ENCODE results near the gene C2orf49.
"Not testable (repeated sequence)": the region's sequence is repeated elsewhere in the genome, so short reads cannot be mapped to it uniquely, and the experiment has no call there.

C2orf49 gene

GRCh38 chr2:105324101-105324500, 13.2 kb upstream of the C2orf49 start:
- Histone ChIP-seq H3K27me3 (ENCODE audit: insufficient read depth, poor library complexity, severe bottlenecking) (no peaks in the 10 kb centered on the region), H3K27ac (replicated peaks) (peak overlapping the region; percentile 28), H3K4me3 (replicated peaks; ENCODE audit: insufficient read depth, low read length) (no peak overlapping the region)
- no peak for DNase-seq (ENCODE audit: low read depth in 1 of 2, low spot score in 1 of 2)
- TF ChIP-seq REST (IDR thresholded peaks at IDR 0.05; ENCODE audit: insufficient replicate concordance, low read depth), result peak; percentile 6
- TF ChIP-seq, protein P1, sequence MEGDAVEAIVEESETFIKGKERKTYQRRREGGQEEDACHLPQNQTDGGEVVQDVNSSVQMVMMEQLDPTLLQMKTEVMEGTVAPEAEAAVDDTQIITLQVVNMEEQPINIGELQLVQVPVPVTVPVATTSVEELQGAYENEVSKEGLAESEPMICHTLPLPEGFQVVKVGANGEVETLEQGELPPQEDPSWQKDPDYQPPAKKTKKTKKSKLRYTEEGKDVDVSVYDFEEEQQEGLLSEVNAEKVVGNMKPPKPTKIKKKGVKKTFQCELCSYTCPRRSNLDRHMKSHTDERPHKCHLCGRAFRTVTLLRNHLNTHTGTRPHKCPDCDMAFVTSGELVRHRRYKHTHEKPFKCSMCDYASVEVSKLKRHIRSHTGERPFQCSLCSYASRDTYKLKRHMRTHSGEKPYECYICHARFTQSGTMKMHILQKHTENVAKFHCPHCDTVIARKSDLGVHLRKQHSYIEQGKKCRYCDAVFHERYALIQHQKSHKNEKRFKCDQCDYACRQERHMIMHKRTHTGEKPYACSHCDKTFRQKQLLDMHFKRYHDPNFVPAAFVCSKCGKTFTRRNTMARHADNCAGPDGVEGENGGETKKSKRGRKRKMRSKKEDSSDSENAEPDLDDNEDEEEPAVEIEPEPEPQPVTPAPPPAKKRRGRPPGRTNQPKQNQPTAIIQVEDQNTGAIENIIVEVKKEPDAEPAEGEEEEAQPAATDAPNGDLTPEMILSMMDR (IDR thresholded peaks at IDR 0.05; ENCODE audit: insufficient read depth, low read length), result no peak
- TF ChIP-seq POLR2AphosphoS5 (IDR thresholded peaks at IDR 0.05; ENCODE audit: low read depth), result no peak
- peak; percentile 48 for TF ChIP-seq SPI1 (IDR thresholded peaks at IDR 0.05; ENCODE audit: borderline replicate concordance, low read depth)
- TF ChIP-seq GABPA (IDR thresholded peaks at IDR 0.05; ENCODE audit: low read depth), result no peak

- Histone ChIP-seq H3K27ac (replicated peaks) (peak overlapping the region; percentile 28), H3K4me3 (replicated peaks; ENCODE audit: insufficient read depth, low read length) (no peak overlapping the region), H3K27me3 (ENCODE audit: insufficient read depth, poor library complexity, severe bottlenecking) (no peaks in the 10 kb centered on the region)
- DNase-seq (ENCODE audit: low read depth in 1 of 2, low spot score in 1 of 2), result no peak
- no peak for TF ChIP-seq SPI1 (IDR thresholded peaks at IDR 0.05; ENCODE audit: borderline replicate concordance, low read depth)
- TF ChIP-seq, protein P1 (IDR thresholded peaks at IDR 0.05; ENCODE audit: insufficient read depth, low read length), result no peak
- TF ChIP-seq GABPA (IDR thresholded peaks at IDR 0.05; ENCODE audit: low read depth), result no peak
- no peak for TF ChIP-seq POLR2AphosphoS5 (IDR thresholded peaks at IDR 0.05; ENCODE audit: low read depth)
- no peak for TF ChIP-seq REST (IDR thresholded peaks at IDR 0.05; ENCODE audit: insufficient replicate concordance, low read depth)
Observed at GRCh38 chr2:105324732-105325131, 12.6 kb upstream of the C2orf49 start.

- TF ChIP-seq POLR2AphosphoS5 (IDR thresholded peaks at IDR 0.05; ENCODE audit: low read depth), result peak; percentile 33; the same call in 1 of the 2 replicates
- TF ChIP-seq, protein P1 (IDR thresholded peaks at IDR 0.05; ENCODE audit: insufficient read depth, low read length), result no peak
- no peaks in the 10 kb centered on the region for H3K27me3 ChIP-seq (ENCODE audit: insufficient read depth, poor library complexity, severe bottlenecking)
- H3K4me3 ChIP-seq (replicated peaks; ENCODE audit: insufficient read depth, low read length), result no peak overlapping the region
- peak overlapping the region; percentile 28 for H3K27ac ChIP-seq (replicated peaks)
- peak in 1 of 2 experiments; percentile 51 for DNase-seq (ENCODE audit: low read depth in 1 of 2, low spot score in 1 of 2)
Observed at GRCh38 chr2:105325389-105325963, 11.9 kb upstream of the C2orf49 start.

GRCh38 chr2:105327271-105327670, 10.1 kb upstream of the C2orf49 start:
- not testable (repeated sequence) for H3K4me3 ChIP-seq (replicated peaks; ENCODE audit: insufficient read depth, low read length); H3K27me3 ChIP-seq (ENCODE audit: insufficient read depth, poor library complexity, severe bottlenecking); DNase-seq (ENCODE audit: low read depth in 1 of 2, low spot score in 1 of 2)
- H3K27ac ChIP-seq (replicated peaks), result peak overlapping the region; percentile 4; the same call in 1 of the 2 replicates

Data from HL-60 (cell line).